Right cardiac atrium (tissue), 5 donors: ENCODE data around the gene SERPINE3. TPM values are rescaled to one million over a fixed set of nuclear protein-coding genes. Genes with fewer than 3 reads are reported as not detected.

Experiments
- ATAC-seq, 2 donors: fragments of 200-7000 bp; cut with Tn5 transposase; one replicate each; pipeline versions ENCODE4 v1.8.0 to v1.9.1; 2020; ENCODE audit warnings: moderate library complexity in 2 of 2, mild to moderate bottlenecking in 1 of 2
- DNase-seq, 3 donors: peaks; one replicate each; pipeline ENCODE4 v3.0.0-alpha.2; 2020
- H3K27ac ChIP-seq: one replicate; pipeline ENCODE4 v1.5.1; 2013; ENCODE audit warnings: mild to moderate bottlenecking, low read length, control low read depth, moderate library complexity
- H3K27me3 ChIP-seq: one replicate; pipeline ENCODE4 v1.6.1; 2013; ENCODE audit not compliant: control insufficient read depth, insufficient read depth
- H3K4me1 ChIP-seq: one replicate; pipeline ENCODE4 v1.6.1; 2013; ENCODE audit warnings: low read length; ENCODE audit not compliant: control insufficient read depth, insufficient read depth
- H3K4me3 ChIP-seq: one replicate; pipeline ENCODE4 v1.5.1; 2013; ENCODE audit warnings: low read length, control low read depth
- H3K9me3 ChIP-seq: one replicate; pipeline ENCODE4 v1.6.1; 2013; ENCODE audit warnings: low read length; ENCODE audit not compliant: control insufficient read depth
- WGBS: extraction: QIAGEN DNeasy Blood & Tissue Kit; methylation state at CpG from one replicate; pipeline ENCODE4 v1.1.7; 2013; 5-methylcytosine and 5-hydroxymethylcytosine counted together
- intact Hi-C, 4 donors: fragments of 100-400 bp; cut with DNase I; formaldehyde crosslinking; loops; one replicate each; pipeline versions ENCODE4 v1.11.0 to v1.14.0; 2022 to 2023
- polyA plus RNA-seq: library from polyadenylated mRNA; stranded (reverse); fragments of 200-250 nt; gene quantifications from one replicate; pipeline ENCODE4 v1.2.3, GENCODE V29; 2013
- total RNA-seq, 4 donors: library from RNA; stranded (reverse); fragmentation: NEBNext Ultra II Directional; extraction: Animal tissue kit (Norgen Biotek cat#: 25700); gene quantifications; one replicate each; pipeline ENCODE4 v1.2.1, GENCODE V29; 2021
- donor health status: healthy with polysubstance abuse.
- donor health status: DM: no; HTN: yes; CAD: no.
- donor health status: DM: no; HTN: no; CAD: no.
- donor health status: DM: no; HTN: yes; CAD: no; lungs with severe emphysema.
- donor health status: DM: yes; HTN: yes; CAD: no.

Gene SERPINE3
- total and polyA plus RNA-seq, 5 donors: not detected

- no peak overlapping the region for H3K4me3 ChIP-seq
- H3K9me3 ChIP-seq: no peaks in the 10 kb centered on the region
- 73% methylated on average over 6 of the region's 6 CpGs for WGBS
- no peak for DNase-seq
- peaks cover 2% of the 10 kb centered on the region for H3K4me1 ChIP-seq
- H3K27ac ChIP-seq: no peak overlapping the region
- ATAC-seq: no peak
- intact Hi-C loops: no loop called here
- no peaks in the 10 kb centered on the region for H3K27me3 ChIP-seq
These were observed 11.0 kb upstream of the SERPINE3 start for GRCh38 chr13:51328488-51328887.

- H3K27me3 ChIP-seq: no peaks in the 10 kb centered on the region
- intact Hi-C loops: no loop called here
- DNase-seq: no peak
- no peak overlapping the region for H3K27ac ChIP-seq
- WGBS: 92% methylated on average over 3 of the region's 3 CpGs
- ATAC-seq: no peak
- no peaks in the 10 kb centered on the region for H3K9me3 ChIP-seq
- peaks cover 2% of the 10 kb centered on the region for H3K4me1 ChIP-seq
- H3K4me3 ChIP-seq: no peak overlapping the region
These were observed 9.9 kb upstream of the SERPINE3 start for GRCh38 chr13:51329606-51330005.

GRCh38 chr13:51330791-51331190, 8.7 kb upstream of the SERPINE3 start:
- no peaks in the 10 kb centered on the region for H3K9me3 ChIP-seq
- intact Hi-C loops: no loop called here
- DNase-seq (no peak), ATAC-seq (no peak)
- 33% methylated on average over 3 of the region's 3 CpGs for WGBS
- H3K27ac ChIP-seq: no peak overlapping the region
- peaks cover 2% of the 10 kb centered on the region for H3K4me1 ChIP-seq
- no peaks in the 10 kb centered on the region for H3K27me3 ChIP-seq
- no peak overlapping the region for H3K4me3 ChIP-seq

GRCh38 chr13:51331354-51331861, 8.1 kb upstream of the SERPINE3 start:
- Histone ChIP-seq H3K9me3 (no peaks in the 10 kb centered on the region), H3K27me3 (no peaks in the 10 kb centered on the region), H3K27ac (no peak overlapping the region), H3K4me3 (no peak overlapping the region), H3K4me1 (peaks cover 2% of the 10 kb centered on the region)
- 68% methylated on average over 6 of the region's 6 CpGs for WGBS
- intact Hi-C loops: no loop called here
- ATAC-seq (no peak), DNase-seq (no peak)

- intact Hi-C loops: no loop called here
- no peak overlapping the region for H3K27ac ChIP-seq
These were observed 6.7 kb upstream of the SERPINE3 start for GRCh38 chr13:51332566-51333361.

GRCh38 chr13:51333421-51333820, 6.1 kb upstream of the SERPINE3 start:
- Histone ChIP-seq H3K4me3 (no peak overlapping the region), H3K27me3 (no peaks in the 10 kb centered on the region), H3K9me3 (no peaks in the 10 kb centered on the region), H3K4me1 (peaks cover 2% of the 10 kb centered on the region), H3K27ac (no peak overlapping the region)
- ATAC-seq (no peak), DNase-seq (no peak)
- intact Hi-C loops: no loop called here

More at GRCh38 chr13:51332566-51333361, 6.7 kb upstream of the SERPINE3 start:
- ATAC-seq (no peak), DNase-seq (no peak)
- Histone ChIP-seq H3K4me1 (peaks cover 2% of the 10 kb centered on the region), H3K9me3 (no peaks in the 10 kb centered on the region), H3K27me3 (no peaks in the 10 kb centered on the region), H3K4me3 (no peak overlapping the region)
- 77% methylated on average over 2 of the region's 2 CpGs for WGBS

- Histone ChIP-seq H3K9me3 (no peaks in the 10 kb centered on the region), H3K27ac (no peak overlapping the region), H3K4me1 (peaks cover 2% of the 10 kb centered on the region), H3K27me3 (no peaks in the 10 kb centered on the region), H3K4me3 (no peak overlapping the region)
- intact Hi-C loops: no loop called here
- no peak for ATAC-seq
- no peak for DNase-seq
These were observed 5.7 kb upstream of the SERPINE3 start for GRCh38 chr13:51333826-51334225.

- 82% methylated on average over 5 of the region's 5 CpGs for WGBS
- Histone ChIP-seq H3K27ac (no peak overlapping the region), H3K4me1 (no peaks in the 10 kb centered on the region), H3K9me3 (no peaks in the 10 kb centered on the region), H3K27me3 (no peaks in the 10 kb centered on the region), H3K4me3 (no peak overlapping the region)
- DNase-seq (no peak), ATAC-seq (no peak)
- intact Hi-C loops: no loop called here
These were observed 2.7 kb upstream of the SERPINE3 start for GRCh38 chr13:51336746-51337145.

GRCh38 chr13:51339952-51340732, 651 bp downstream of the SERPINE3 start:
- ATAC-seq (no peak), DNase-seq (no peak)
- no peaks in the 10 kb centered on the region for H3K27me3 ChIP-seq
- no peak overlapping the region for H3K27ac ChIP-seq
- no peaks in the 10 kb centered on the region for H3K4me1 ChIP-seq
- WGBS: 72% methylated on average over 4 of the region's 4 CpGs
- no peaks in the 10 kb centered on the region for H3K9me3 ChIP-seq
- intact Hi-C loops: no loop called here
- H3K4me3 ChIP-seq: no peak overlapping the region

- ATAC-seq (no peak), DNase-seq (no peak)
- WGBS: 89% methylated on average over 2 of the region's 2 CpGs
- no peaks in the 10 kb centered on the region for H3K4me1 ChIP-seq
- no peak overlapping the region for H3K27ac ChIP-seq
- intact Hi-C loops: no loop called here
- no peak overlapping the region for H3K4me3 ChIP-seq
- H3K27me3 ChIP-seq: no peaks in the 10 kb centered on the region
- no peaks in the 10 kb centered on the region for H3K9me3 ChIP-seq
These were observed 1.7 kb downstream of the SERPINE3 start for GRCh38 chr13:51341232-51341631.

- H3K4me3 ChIP-seq: no peak overlapping the region
- WGBS: 94% methylated on average over 4 of the region's 4 CpGs
- H3K27ac ChIP-seq: no peak overlapping the region
- H3K4me1 ChIP-seq: no peaks in the 10 kb centered on the region
- no peaks in the 10 kb centered on the region for H3K9me3 ChIP-seq
- DNase-seq (no peak), ATAC-seq (no peak)
- intact Hi-C loops: no loop called here
- H3K27me3 ChIP-seq: no peaks in the 10 kb centered on the region
These were observed 2.3 kb downstream of the SERPINE3 start for GRCh38 chr13:51341791-51342190.
